Endothelial cell of umbilical vein (primary cell): ENCODE results near the gene ATP2A2. TPM values are rescaled to one million over a fixed set of nuclear protein-coding genes. Genes with fewer than 3 reads are reported as not detected.

ENCODE experiments used
- BruUV-seq: library from RNA; stranded (reverse); fragments of 400-500 nt; replicated peaks from 2 replicates; lab custom pipeline; 2021; lab: Mats Ljungman, UMichigan
- CTCF ChIA-PET: fragments of 300-600, 350-600 bp; sonication (Branson Sonifier 250); formaldehyde crosslinking; loops from one replicate; lab custom pipeline; 2021; ENCODE audit warnings: antibody characterized with exemption, inconsistent platforms; lab: Charles Lee
- POLR2A ChIA-PET: fragments of 300-600, 350-600 bp; sonication (Branson Sonifier 250); formaldehyde crosslinking; loops from one replicate; lab custom pipeline; 2021; ENCODE audit warnings: antibody characterized with exemption, inconsistent platforms; lab: Charles Lee
- DNase-seq: peaks from one replicate; pipeline ENCODE4 v3.0.0-alpha.2; 2011; ENCODE audit warnings: low read depth, low spot score
- FAIRE-seq: peaks from 2 replicates; lab custom pipeline; 2011; peaks lifted over from hg19 to GRCh38; lab: Jason Lieb, UNC
- H2AFZ ChIP-seq: 2 replicates; pipeline ENCODE4 v1.6.0; 2012; ENCODE audit warnings: low read depth, low read length, control low read depth, inconsistent platforms
- H3K27ac ChIP-seq: 2 replicates; pipeline ENCODE4 v1.5.1; 2011; ENCODE audit warnings: low read depth, mild to moderate bottlenecking, control low read depth, low read length, moderate library complexity; ENCODE audit not compliant: insufficient read depth
- H3K27me3 ChIP-seq, 2 experiments: 2 replicates each; pipeline versions ENCODE4 v1.6.0 to v1.6.1; 2011; ENCODE audit warnings: low read length in 2 of 2, mixed read lengths in 1 of 2; ENCODE audit not compliant: control insufficient read depth in 2 of 2, insufficient read depth in 2 of 2
- H3K36me3 ChIP-seq, 2 experiments: 2 replicates in 1 of 2; 3 replicates in 1 of 2; pipeline ENCODE4 v1.5.1; 2011; ENCODE audit warnings: low read length in 2 of 2, mild to moderate bottlenecking in 1 of 2, moderate library complexity in 1 of 2; ENCODE audit not compliant: control insufficient read depth in 2 of 2, insufficient read depth in 2 of 2; ENCODE audit errors: extremely low read depth in 1 of 2
- H3K4me1 ChIP-seq: 3 replicates; pipeline ENCODE4 v1.5.1; 2011; ENCODE audit warnings: mild to moderate bottlenecking, low read length; ENCODE audit not compliant: control insufficient read depth, insufficient read depth; ENCODE audit errors: extremely low read depth
- H3K4me2 ChIP-seq: 2 replicates; pipeline ENCODE4 v1.6.1; 2011; ENCODE audit warnings: low read length, control low read depth, mixed read lengths; ENCODE audit not compliant: insufficient read depth
- H3K4me3 ChIP-seq, 3 experiments: fragments of 200-600 bp in 1 of 3; sonication (generic), shearing (Covaris generic) in 1 of 3; replicated peaks in 1 of 3; 2 replicates each; pipeline ENCODE4 v1.5.1; 2011 to 2016; ENCODE audit warnings: control low read depth in 3 of 3, low read length in 3 of 3, mild to moderate bottlenecking in 2 of 3, inconsistent platforms in 1 of 3, low read depth in 1 of 3, moderate library complexity in 1 of 3; ENCODE audit not compliant: insufficient read depth in 1 of 3
- H3K79me2 ChIP-seq: 2 replicates; pipeline ENCODE4 v1.6.0; 2012; ENCODE audit warnings: low read length, inconsistent platforms; ENCODE audit not compliant: control insufficient read depth, insufficient read depth
- H3K9ac ChIP-seq: replicated peaks from 2 replicates; pipeline ENCODE3; 2011; ENCODE audit warnings: low read length, control low read depth; ENCODE audit not compliant: insufficient read depth; ENCODE audit errors: extremely low read depth
- H3K9me1 ChIP-seq: replicated peaks from 3 replicates; pipeline ENCODE4 v1.6.0; 2011; ENCODE audit warnings: mild to moderate bottlenecking, low read length; ENCODE audit not compliant: control insufficient read depth, insufficient read depth; ENCODE audit errors: extremely low read depth
- H3K9me3 ChIP-seq: replicated peaks from 2 replicates; pipeline ENCODE4 v1.5.1; 2012; ENCODE audit warnings: low read length, inconsistent platforms; ENCODE audit not compliant: control insufficient read depth, insufficient read depth
- H4K20me1 ChIP-seq: replicated peaks from 2 replicates; pipeline ENCODE3; 2011; ENCODE audit warnings: mild to moderate bottlenecking, low read length; ENCODE audit not compliant: control insufficient read depth, insufficient read depth; ENCODE audit errors: extremely low read depth
- EZH2 ChIP-seq: IDR thresholded peaks from 2 replicates; pipeline ENCODE4 v1.6.1; 2012; ENCODE audit warnings: borderline replicate concordance, low read depth, mild to moderate bottlenecking, moderate library complexity, low read length, inconsistent platforms; ENCODE audit not compliant: severe bottlenecking
- FOS ChIP-seq: IDR thresholded peaks from 2 replicates; pipeline ENCODE4 v1.6.1; 2011; ENCODE audit warnings: mild to moderate bottlenecking, low read length, moderate library complexity, borderline replicate concordance; ENCODE audit not compliant: insufficient read depth
- GATA2 ChIP-seq: IDR thresholded peaks from 2 replicates; pipeline ENCODE4 v1.7.0; 2011; ENCODE audit warnings: low read depth, mild to moderate bottlenecking, moderate library complexity, mixed read lengths, low read length; ENCODE audit not compliant: insufficient read length, insufficient read depth
- JUN ChIP-seq: IDR thresholded peaks from 2 replicates; pipeline ENCODE4 v1.6.1; 2011; ENCODE audit warnings: borderline replicate concordance, low read depth; ENCODE audit not compliant: insufficient read length, insufficient read depth
- MYC ChIP-seq: IDR thresholded peaks from one replicate; pipeline ENCODE4 v1.6.1; 2011; ENCODE audit warnings: mild to moderate bottlenecking, low read depth, low read length
- POLR2A ChIP-seq: IDR thresholded peaks from 2 replicates; pipeline ENCODE4 v1.6.1; 2012; ENCODE audit warnings: low read depth, mild to moderate bottlenecking, control low read depth, low read length
- POLR2AphosphoS5 ChIP-seq: IDR thresholded peaks from 2 replicates; pipeline ENCODE4 v1.6.1; 2012; ENCODE audit warnings: low read depth, mild to moderate bottlenecking, control low read depth, low read length, moderate library complexity; ENCODE audit not compliant: insufficient read depth
- dilution Hi-C: fragments of 300-500 bp; cut with MboI; formaldehyde crosslinking; loops from one replicate; pipeline ENCODE4 v1.15.0; 2019; ENCODE audit warnings: low sequenced_read_pairs; ENCODE audit not compliant: extremely low pct_ligation_motif_present
- intact Hi-C: fragments of 100-400 bp; cut with micrococcal nuclease; formaldehyde crosslinking; loops from one replicate; pipeline ENCODE4 v1.10.0; 2022
- polyA plus RNA-seq, 4 experiments: library from polyadenylated mRNA; depleted of rRNA in 3 of 4; stranded (reverse) in 3 of 4; unstranded in 1 of 4; fragments of >200 nt; gene quantifications; 2 replicates each; pipeline versions ENCODE4 v1.2.1 to v1.2.3, GENCODE V29; 2011 to 2012; ENCODE audit warnings: missing spikeins in 1 of 4
- total RNA-seq: library from RNA; stranded (reverse); gene quantifications from 2 replicates; pipeline ENCODE4 v1.2.3, GENCODE V29; 2021
- TF ChIP-seq, protein P1 (sequence below), 2 donors: IDR thresholded peaks; 1 replicate in 1 of 2; 2 replicates in 1 of 2; pipeline ENCODE4 v1.5.1; 2011; ENCODE audit warnings: low read length in 2 of 2, mild to moderate bottlenecking in 2 of 2, moderate library complexity in 2 of 2, control low read depth in 1 of 2, inconsistent platforms in 1 of 2, low read depth in 1 of 2; ENCODE audit not compliant: insufficient read depth in 1 of 2; ENCODE audit errors: extremely low read depth in 1 of 2
- TF ChIP-seq, protein P2 (sequence below): IDR thresholded peaks from 2 replicates; pipeline ENCODE4 v1.6.1; 2011; ENCODE audit not compliant: insufficient read depth, insufficient read length

The ATP2A2 gene
- total and polyA plus RNA-seq, 2 donors (not counting 3 experiments of a cell fraction or from before 2014, with no cell fraction given): 102 to 239 TPM

DNA sequence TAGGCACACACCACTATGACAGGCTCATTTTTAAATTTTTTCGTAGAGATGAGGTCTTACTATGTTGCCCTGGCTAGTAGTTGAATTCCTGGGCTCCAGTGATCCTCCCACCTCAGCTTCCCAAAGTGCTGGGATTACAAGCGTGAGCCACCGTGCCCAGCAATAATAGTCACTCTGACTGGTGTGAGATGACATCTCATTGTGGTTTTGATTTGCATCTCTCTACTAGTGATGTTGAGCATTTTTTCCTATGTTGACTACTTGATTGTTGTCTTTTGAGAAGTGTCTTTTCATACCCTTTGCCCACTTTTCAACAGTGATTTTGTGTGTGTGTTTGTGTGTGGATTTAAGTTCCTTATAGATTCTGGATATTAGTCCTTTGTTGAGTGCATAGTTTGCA is 26.3 kb downstream of the ATP2A2 start:
- no TSS peak for BruUV-seq
- no peak for TF ChIP-seq POLR2A
- H3K79me2 ChIP-seq: peaks cover 89% of the 10 kb centered on the region
- no peak overlapping the region for H2AFZ ChIP-seq
- no peak overlapping the region for H3K4me2 ChIP-seq
- H3K9me3 ChIP-seq: no peaks in the 10 kb centered on the region
- no peak overlapping the region for H3K27ac ChIP-seq
- H3K9ac ChIP-seq: no peak overlapping the region
- no peaks in the 10 kb centered on the region for H3K27me3 ChIP-seq
- peaks cover 0 to 10% of the 10 kb centered on the region in 2 experiments for H3K36me3 ChIP-seq
- ChIA-PET CTCF (no interaction called here), POLR2A (no interaction called here)
- H3K4me1 ChIP-seq: peaks cover 33% of the 10 kb centered on the region
- no peak for DNase-seq
- H4K20me1 ChIP-seq: no peaks in the 10 kb centered on the region
- dilution Hi-C loops: no loop called here
- FAIRE-seq: no peak
- H3K4me3 ChIP-seq: no peak overlapping the region
- no peaks in the 10 kb centered on the region for H3K9me1 ChIP-seq
- intact Hi-C loops: loop anchor here (5.0 kb wide), 1 partner anchor 45 kb away; no protein-coding TSS in a partner anchor

DNA sequence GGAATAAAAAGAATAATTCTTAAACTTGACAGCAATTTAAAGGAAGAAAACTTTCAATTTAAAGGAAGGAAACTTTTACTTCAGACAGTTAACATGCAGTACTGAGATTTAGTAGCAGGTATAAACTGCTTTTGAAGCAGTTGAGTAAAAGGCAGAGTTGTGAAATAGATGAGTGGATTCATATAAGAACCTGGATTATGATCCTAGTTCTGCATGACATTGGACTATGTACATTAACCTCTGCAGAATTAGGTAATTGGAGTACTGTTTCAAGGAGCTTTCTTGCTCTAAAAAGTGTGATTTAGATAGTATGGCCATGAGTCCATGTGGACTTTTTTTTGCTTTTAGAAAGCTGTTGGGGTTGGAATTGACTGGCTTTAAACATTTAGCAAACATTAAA is 29.7 kb downstream of the ATP2A2 start:
- Histone ChIP-seq H3K27me3 (no peaks in the 10 kb centered on the region), H3K4me3 (no peak overlapping the region), H2AFZ (no peak overlapping the region), H3K79me2 (peaks cover 85% of the 10 kb centered on the region), H4K20me1 (no peaks in the 10 kb centered on the region), H3K36me3 (peaks cover 0 to 10% of the 10 kb centered on the region in 2 experiments), H3K4me2 (no peak overlapping the region), H3K4me1 (peaks cover 30% of the 10 kb centered on the region), H3K9ac (no peak overlapping the region), H3K9me3 (no peaks in the 10 kb centered on the region), H3K9me1 (no peaks in the 10 kb centered on the region), H3K27ac (no peak overlapping the region)
- BruUV-seq: no TSS peak
- no peak for FAIRE-seq
- CTCF ChIA-PET: no interaction called here
- dilution Hi-C loops: no loop called here
- DNase-seq: no peak
- POLR2A ChIA-PET: interaction anchor here (0.6 kb wide), 1 partner anchor 118 kb away, joined by 3 read pairs; no protein-coding TSS in a partner anchor
- TF ChIP-seq EZH2 (no peak), POLR2A (no peak), FOS (no peak), JUN (no peak), MYC (no peak), POLR2AphosphoS5 (no peak), GATA2 (no peak)
- TF ChIP-seq, protein P1, sequence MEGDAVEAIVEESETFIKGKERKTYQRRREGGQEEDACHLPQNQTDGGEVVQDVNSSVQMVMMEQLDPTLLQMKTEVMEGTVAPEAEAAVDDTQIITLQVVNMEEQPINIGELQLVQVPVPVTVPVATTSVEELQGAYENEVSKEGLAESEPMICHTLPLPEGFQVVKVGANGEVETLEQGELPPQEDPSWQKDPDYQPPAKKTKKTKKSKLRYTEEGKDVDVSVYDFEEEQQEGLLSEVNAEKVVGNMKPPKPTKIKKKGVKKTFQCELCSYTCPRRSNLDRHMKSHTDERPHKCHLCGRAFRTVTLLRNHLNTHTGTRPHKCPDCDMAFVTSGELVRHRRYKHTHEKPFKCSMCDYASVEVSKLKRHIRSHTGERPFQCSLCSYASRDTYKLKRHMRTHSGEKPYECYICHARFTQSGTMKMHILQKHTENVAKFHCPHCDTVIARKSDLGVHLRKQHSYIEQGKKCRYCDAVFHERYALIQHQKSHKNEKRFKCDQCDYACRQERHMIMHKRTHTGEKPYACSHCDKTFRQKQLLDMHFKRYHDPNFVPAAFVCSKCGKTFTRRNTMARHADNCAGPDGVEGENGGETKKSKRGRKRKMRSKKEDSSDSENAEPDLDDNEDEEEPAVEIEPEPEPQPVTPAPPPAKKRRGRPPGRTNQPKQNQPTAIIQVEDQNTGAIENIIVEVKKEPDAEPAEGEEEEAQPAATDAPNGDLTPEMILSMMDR (IDR thresholded peaks at IDR 0.05; ENCODE audit: extremely low read depth in 1 of 2, insufficient read depth in 1 of 2, low read depth in 1 of 2, low read length in 2 of 2): no peak
- TF ChIP-seq, protein P2, sequence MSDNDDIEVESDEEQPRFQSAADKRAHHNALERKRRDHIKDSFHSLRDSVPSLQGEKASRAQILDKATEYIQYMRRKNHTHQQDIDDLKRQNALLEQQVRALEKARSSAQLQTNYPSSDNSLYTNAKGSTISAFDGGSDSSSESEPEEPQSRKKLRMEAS: no peak
- intact Hi-C loops: no loop called here
